HG02571 (cell line): ENCODE data around the gene LARP1.

Experiments
- ATAC-seq: cut with Tn5 transposase; IDR thresholded peaks from one replicate; pipeline ENCODE4 v1.9.1; 2021; ENCODE audit warnings: mild to moderate bottlenecking, moderate library complexity; ENCODE audit not compliant: unreplicated experiment

LARP1 gene

GRCh38 chr5:154850255-154851062 is 95.3 kb downstream of the LARP1 start, which contains the start of gene FAXDC2:
Gene FAXDC2, minus strand, starts transcription at chr5:154850603. Its CDS starts 12,425 bp downstream, at chr5:154838178.
- no peak for ATAC-seq

- ATAC-seq = no peak
Observed at GRCh38 chr5:154851351-154851750, 96.2 kb downstream of the LARP1 start.

- peak; percentile 64 for ATAC-seq
Observed at GRCh38 chr5:154857530-154858296, 102.5 kb downstream of the LARP1 start.

GRCh38 chr5:154858297-154858971 is 103.3 kb downstream of the LARP1 start, which contains the start of gene CNOT8:
Gene CNOT8, plus strand, starts transcription at chr5:154858627. Its CDS starts 4,652 bp downstream, at chr5:154863279.
- ATAC-seq = peak; percentile 73

DNA sequence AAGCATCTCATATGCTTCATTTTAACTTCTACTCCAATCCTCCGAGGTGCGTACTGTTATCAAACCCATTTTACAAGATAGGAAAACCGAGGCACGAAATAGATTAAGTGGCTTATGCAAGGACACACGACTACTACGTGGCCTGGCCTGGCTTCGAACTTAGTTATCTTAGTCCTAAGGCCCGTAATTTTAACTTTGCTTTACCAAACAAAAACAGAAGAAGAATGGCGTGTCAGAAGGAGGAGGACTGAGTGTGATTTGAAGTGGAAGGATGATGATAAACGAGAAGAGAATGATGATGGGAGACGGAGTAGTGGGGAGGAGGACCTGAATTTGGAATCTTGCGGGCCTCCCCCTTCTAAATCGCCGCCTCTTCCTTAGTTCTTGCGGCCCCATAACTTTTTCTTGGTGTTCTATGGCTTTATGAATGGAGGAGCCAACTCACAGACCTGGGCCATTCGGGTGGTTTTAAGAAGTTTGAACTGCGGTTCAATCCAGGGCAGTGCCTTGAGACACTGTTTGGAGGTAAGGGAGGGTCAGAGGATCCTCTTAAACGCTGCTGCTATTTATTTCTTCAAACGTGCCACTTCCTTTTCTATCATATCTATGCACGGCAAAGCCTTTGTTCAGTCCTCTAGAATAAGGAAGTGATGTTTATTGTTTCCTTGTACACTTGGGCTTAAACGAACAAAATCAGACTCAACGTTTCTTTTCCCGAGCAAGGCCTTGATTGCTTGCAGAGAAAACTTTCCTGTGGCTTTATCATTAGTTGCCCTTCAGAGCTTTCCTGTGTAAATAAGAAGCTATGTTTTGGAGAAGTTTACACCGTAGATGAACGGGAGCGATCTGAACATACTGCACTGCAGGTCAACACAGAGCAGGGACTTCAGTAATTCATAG is 104.0 kb downstream of the LARP1 start:
- ATAC-seq = no peak

- ATAC-seq = no peak
Observed at GRCh38 chr5:154860123-154860522, 104.9 kb downstream of the LARP1 start.

- ATAC-seq = no peak
Observed at GRCh38 chr5:154860765-154861164, 105.6 kb downstream of the LARP1 start.

- no peak for ATAC-seq
Observed at GRCh38 chr5:154861946-154862345, 106.8 kb downstream of the LARP1 start.

GRCh38 chr5:154862766-154863165 is 107.6 kb downstream of the LARP1 start:
- no peak for ATAC-seq

GRCh38 chr5:154863291-154864080 is 108.3 kb downstream of the LARP1 start:
- ATAC-seq = no peak

DNA sequence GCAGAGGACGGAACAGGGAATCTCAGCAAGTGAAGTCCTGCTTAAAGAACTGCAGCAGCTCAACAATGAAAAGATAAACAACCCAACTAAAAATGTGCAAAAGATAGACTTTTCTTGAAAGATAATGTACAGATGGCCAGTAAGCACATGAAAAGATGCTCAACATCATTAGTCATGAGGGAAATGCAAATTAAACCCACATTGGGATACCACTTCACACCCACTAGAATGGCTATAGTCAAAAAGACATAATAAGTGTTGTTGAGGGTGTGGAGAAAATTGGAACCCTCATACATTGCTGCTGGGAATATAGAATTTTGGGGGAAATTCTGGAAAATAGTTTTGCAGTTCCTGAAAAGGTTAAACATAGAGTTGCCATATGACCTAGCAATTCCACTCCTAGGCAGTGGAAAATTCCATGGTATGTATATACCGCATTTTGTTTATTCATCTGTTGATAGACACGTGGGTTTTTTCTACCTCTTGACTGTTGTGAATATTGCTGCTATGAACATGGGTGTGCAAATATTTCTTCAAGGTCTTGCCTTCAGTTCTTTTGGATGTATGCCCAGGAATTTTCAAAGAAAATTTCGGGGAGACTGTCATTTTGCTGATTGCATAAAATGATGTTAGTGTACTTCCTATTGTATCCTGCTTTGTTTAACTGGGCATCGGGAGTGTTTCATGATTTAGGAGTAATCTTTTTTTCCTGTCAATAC is 110.4 kb downstream of the LARP1 start:
- ATAC-seq = no peak

GRCh38 chr5:154866841-154867240 is 111.7 kb downstream of the LARP1 start:
- ATAC-seq = no peak
